Subcutaneous abdominal adipose tissue (tissue), 5 donors: ENCODE measurements around the gene RPRD1B.

Experiments
- H3K27ac ChIP-seq: one replicate; pipeline ENCODE4 v1.7.0; 2013; ENCODE audit warnings: low read depth, mild to moderate bottlenecking, inconsistent platforms, low read length, moderate library complexity
- H3K27me3 ChIP-seq, 5 donors: one replicate each; pipeline ENCODE4 v1.7.0; 2013; ENCODE audit warnings: low read length in 5 of 5, inconsistent platforms in 1 of 5; ENCODE audit not compliant: control insufficient read depth in 5 of 5, insufficient read depth in 4 of 5
- H3K36me3 ChIP-seq, 5 donors: one replicate each; pipeline ENCODE4 v1.7.0; 2013; ENCODE audit warnings: low read length in 5 of 5; ENCODE audit not compliant: control insufficient read depth in 5 of 5, insufficient read depth in 5 of 5
- H3K4me1 ChIP-seq, 5 donors: one replicate each; pipeline ENCODE4 v1.7.0; 2013; ENCODE audit warnings: low read length in 5 of 5, mild to moderate bottlenecking in 3 of 5, moderate library complexity in 1 of 5; ENCODE audit not compliant: control insufficient read depth in 5 of 5, insufficient read depth in 5 of 5
- H3K4me3 ChIP-seq, 5 donors: one replicate each; pipeline ENCODE4 v1.7.0; 2013; ENCODE audit warnings: low read length in 5 of 5, low read depth in 1 of 5
- H3K9ac ChIP-seq, 5 donors: one replicate each; pipeline ENCODE4 v1.7.0; 2013; ENCODE audit warnings: low read length in 5 of 5, mild to moderate bottlenecking in 4 of 5, moderate library complexity in 3 of 5
- H3K9me3 ChIP-seq, 5 donors: one replicate each; pipeline ENCODE4 v1.7.0; 2013; ENCODE audit warnings: low read length in 5 of 5; ENCODE audit not compliant: control insufficient read depth in 5 of 5
- donor health status: healthy.
- donor health status: healthy.
- donor health status: healthy.
- donor health status: healthy.
- donor health status: healthy.

Gene RPRD1B

DNA sequence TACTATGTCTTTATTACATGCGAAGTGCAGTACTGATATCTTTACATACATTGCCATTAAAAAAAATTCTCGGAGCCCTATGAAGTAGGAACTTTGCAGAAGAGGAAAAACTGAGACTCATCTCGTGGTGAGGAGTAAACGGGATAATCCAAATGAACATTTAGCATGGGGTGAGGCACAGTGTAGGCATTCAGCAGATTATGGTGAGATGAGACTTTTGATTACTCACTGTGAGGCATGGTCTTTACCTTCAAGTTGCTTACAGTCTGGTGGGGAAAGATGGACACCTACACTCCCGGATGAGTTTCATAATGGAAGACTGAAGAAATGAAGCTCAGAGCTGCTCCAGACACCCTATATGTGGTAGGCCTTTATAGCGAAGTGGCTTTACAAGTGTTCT, 1.4 kb downstream of the RPRD1B start:
- H3K4me1 ChIP-seq = peaks cover 8 to 50% (median 47%) of the 10 kb centered on the region in 5 donors
- H3K4me3 ChIP-seq = peak overlapping the region; percentile 95 to 100 (median 99)
- peaks cover 0 to 15% (median 7%) of the 10 kb centered on the region in 5 donors for H3K36me3 ChIP-seq
- peak overlapping the region; percentile 96 to 100 (median 99) for H3K9ac ChIP-seq
- H3K27me3 ChIP-seq = no peaks in the 10 kb centered on the region
- H3K9me3 ChIP-seq = no peaks in the 10 kb centered on the region
- H3K27ac ChIP-seq = peak overlapping the region; percentile 96

DNA sequence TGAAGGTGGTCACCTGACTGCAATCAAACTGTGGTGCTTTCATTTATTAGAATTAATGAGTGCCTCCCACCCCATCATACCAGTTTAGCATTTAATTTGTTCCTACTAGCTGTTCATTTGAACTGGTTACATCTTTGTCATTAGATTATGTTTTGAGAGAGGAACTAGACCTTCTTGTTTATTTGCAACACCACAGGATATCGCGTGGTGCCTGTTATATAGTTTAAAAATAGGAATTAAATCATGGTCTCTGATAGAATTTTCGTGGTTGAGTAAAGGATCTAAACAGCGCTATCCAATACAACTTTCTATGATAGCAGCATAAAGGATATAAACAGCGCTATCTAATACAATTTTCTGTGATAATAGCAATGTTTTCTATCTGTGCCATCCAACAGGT, 2.8 kb downstream of the RPRD1B start:
- Histone ChIP-seq H3K27ac (no peak overlapping the region), H3K36me3 (peaks cover 6 to 23% (median 17%) of the 10 kb centered on the region in 5 donors), H3K4me1 (peaks cover 8 to 50% (median 47%) of the 10 kb centered on the region in 5 donors), H3K9me3 (no peaks in the 10 kb centered on the region), H3K4me3 (no peak overlapping the region), H3K27me3 (no peaks in the 10 kb centered on the region), H3K9ac (no peak overlapping the region)

DNA sequence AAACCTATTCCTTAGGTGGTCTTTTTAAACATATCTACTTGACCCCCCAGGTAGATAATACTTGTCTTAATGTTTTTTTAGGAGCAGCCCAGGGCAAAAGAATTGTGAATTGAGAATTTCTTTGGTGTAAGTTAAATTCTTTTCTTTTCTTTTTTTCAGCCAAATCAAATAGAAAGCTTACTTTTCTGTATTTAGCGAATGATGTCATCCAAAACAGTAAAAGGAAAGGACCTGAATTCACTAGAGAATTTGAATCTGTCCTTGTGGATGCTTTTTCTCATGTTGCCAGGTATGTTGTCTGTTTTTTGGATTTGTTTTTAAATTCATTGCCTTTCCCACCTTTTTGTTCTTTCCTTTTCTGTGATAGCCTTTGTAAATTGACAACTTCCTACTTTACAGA, 6.7 kb downstream of the RPRD1B start:
- Histone ChIP-seq H3K36me3 (peaks cover 17 to 51% (median 47%) of the 10 kb centered on the region in 5 donors), H3K4me3 (no peak overlapping the region), H3K4me1 (peaks cover 0 to 22% (median 18%) of the 10 kb centered on the region in 5 donors), H3K9me3 (no peaks in the 10 kb centered on the region), H3K27me3 (no peaks in the 10 kb centered on the region), H3K9ac (no peak overlapping the region), H3K27ac (no peak overlapping the region)

DNA sequence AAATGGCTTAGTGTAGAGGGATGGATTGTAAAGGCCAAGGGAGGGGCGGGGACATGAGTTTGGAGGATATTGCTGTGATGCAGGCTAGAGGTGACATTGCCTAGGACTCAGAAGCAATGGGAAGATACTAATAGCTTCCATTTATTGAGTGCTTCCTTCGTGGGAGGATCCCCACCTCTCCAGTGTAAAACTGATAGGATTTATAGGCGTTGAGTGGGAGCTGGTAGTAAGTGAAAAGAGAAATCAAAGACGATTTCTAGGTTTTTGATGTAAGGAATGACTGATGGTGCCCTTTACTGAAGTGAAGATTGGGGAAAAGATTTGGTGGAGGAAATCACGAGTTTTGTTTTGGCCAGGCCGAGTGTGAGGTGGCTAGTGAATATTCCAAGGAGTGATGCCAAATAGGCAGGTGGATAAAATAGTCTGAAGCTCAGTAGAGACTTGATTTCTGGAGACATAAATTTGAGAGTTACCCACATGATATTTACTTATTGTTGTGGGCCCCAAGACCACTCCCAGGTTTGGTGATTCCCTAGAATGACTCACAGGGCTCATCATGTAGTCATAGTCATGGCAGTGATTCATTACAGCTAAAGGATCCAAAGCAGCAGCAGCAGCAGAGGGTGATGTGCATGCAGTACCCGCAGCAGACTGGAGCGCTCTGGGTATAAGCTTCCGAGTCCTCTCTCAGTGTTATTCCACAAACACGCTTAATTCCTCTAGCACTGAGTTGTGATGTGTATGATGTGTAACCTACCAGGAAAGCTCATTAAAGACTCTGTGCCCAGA, 10.2 kb downstream of the RPRD1B start:
- Histone ChIP-seq H3K9ac (no peak overlapping the region), H3K27ac (no peak overlapping the region), H3K27me3 (no peaks in the 10 kb centered on the region), H3K36me3 (peaks cover 18 to 58% (median 41%) of the 10 kb centered on the region in 5 donors), H3K9me3 (no peaks in the 10 kb centered on the region), H3K4me3 (no peak overlapping the region), H3K4me1 (peaks cover 0 to 12% (median 3%) of the 10 kb centered on the region in 5 donors)

DNA sequence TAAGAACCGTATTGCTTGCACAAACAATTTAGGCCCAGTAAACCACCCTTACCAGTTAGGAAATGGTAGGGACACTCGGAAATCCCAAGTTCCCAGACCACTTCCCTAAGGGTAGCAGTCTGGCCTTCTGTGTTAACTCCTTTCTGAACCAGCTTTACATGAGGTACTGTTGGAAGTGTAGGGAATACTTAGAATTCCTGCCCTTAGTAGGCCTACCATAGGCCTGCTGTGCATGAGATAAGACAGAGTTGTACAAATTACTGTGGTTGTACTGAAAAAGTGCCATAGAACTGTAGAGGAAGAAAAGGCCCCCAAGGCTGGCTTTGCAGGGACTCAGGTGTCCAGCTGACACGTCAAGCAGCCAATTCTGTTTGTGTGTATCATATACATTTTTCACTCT, 11.1 kb downstream of the RPRD1B start:
- no peak overlapping the region for H3K9ac ChIP-seq
- H3K27ac ChIP-seq = no peak overlapping the region
- no peak overlapping the region for H3K4me3 ChIP-seq
- peaks cover 0 to 13% (median 4%) of the 10 kb centered on the region in 5 donors for H3K4me1 ChIP-seq
- peaks cover 20 to 60% (median 42%) of the 10 kb centered on the region in 5 donors for H3K36me3 ChIP-seq
- H3K27me3 ChIP-seq = no peaks in the 10 kb centered on the region
- no peaks in the 10 kb centered on the region for H3K9me3 ChIP-seq

DNA sequence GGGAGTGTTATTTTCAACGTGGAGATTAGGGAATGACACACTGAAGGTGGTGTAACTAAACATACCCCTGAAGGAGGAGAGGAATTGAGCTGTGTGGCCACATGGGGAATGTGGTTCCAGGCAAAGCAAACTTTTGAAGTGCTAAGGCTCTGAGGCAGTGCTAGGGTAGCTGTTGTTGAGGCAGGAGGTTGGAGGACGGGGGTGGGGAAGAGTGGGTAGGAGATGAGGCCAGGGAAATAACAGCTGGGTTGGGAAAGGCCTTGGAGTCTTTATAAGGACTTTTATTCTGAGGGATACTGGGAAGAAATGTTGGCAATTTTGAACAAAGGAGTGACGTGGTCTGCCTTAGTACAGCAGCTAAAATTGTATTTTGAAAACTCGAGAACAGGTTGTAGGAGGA, 13.0 kb downstream of the RPRD1B start:
- Histone ChIP-seq H3K9me3 (no peaks in the 10 kb centered on the region), H3K27ac (no peak overlapping the region), H3K36me3 (peaks cover 29 to 57% (median 44%) of the 10 kb centered on the region in 5 donors), H3K27me3 (no peaks in the 10 kb centered on the region), H3K9ac (no peak overlapping the region), H3K4me3 (no peak overlapping the region), H3K4me1 (peaks cover 0 to 16% (median 10%) of the 10 kb centered on the region in 5 donors)

DNA sequence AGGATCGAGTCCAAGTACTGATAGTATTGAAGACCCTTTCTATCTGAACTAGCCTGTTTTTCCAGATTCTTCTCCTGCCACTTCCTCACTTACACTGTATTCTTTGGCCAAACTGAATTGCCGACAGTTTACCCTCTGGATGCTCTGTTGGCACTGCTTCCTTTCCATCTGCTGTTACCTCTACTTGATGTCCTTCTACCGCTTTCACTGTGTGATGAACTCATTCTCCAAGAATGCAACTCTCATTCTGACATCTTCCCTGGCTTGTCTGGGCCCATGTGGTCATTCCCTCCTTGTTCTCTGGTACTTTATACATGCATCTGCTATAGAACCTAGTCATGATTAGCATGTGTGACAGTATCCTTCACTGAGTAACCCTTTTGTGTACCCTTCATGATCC, 16.3 kb downstream of the RPRD1B start:
- Histone ChIP-seq H3K27me3 (no peaks in the 10 kb centered on the region), H3K4me1 (peaks cover 0 to 21% (median 16%) of the 10 kb centered on the region in 5 donors), H3K27ac (no peak overlapping the region), H3K9me3 (no peaks in the 10 kb centered on the region), H3K36me3 (peaks cover 15 to 44% (median 27%) of the 10 kb centered on the region in 5 donors), H3K9ac (no peak overlapping the region), H3K4me3 (no peak overlapping the region)

DNA sequence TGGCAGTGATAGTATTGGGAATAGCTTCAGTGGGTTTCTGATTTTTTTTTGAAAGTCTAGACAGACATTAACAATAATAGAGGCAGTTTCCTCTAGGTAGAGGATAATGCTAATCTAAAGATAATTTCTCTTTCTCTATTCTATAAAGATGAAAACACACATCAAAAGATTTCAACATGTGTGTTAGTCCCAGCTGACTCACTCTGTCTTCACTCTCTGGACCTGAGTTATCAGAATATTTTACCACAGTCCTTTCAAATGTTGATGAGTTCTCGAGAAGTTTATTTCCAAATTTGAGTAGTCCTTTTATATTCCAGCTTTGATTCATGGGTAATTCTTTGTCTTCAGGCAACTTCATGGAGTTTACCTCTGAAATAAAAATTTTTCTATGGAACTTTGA, 17.1 kb downstream of the RPRD1B start:
- Histone ChIP-seq H3K27me3 (no peaks in the 10 kb centered on the region), H3K9me3 (no peaks in the 10 kb centered on the region), H3K4me1 (peaks cover 0 to 21% (median 16%) of the 10 kb centered on the region in 5 donors), H3K9ac (no peak overlapping the region), H3K36me3 (peaks cover 15 to 47% (median 27%) of the 10 kb centered on the region in 5 donors), H3K4me3 (no peak overlapping the region), H3K27ac (no peak overlapping the region)

DNA sequence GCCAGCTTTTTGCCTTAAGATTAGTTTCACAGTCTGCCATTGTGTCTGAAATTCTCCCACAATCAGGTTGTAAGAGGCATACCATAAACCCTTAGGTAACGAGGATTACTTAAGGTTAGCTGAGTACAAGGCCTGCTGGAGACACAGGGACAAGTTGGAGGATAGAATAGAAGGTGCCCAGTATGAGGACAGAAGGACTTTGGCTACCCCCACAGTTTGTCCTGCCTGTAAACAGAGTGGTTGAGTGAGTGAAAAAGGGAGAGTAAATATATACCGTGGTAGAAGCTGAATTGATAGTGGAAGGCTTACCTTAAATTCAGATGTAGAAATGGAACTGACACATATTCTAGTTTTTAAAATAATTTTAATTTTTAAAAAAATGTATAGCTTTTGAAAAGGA, 19.3 kb downstream of the RPRD1B start:
- H3K9me3 ChIP-seq = no peaks in the 10 kb centered on the region
- no peaks in the 10 kb centered on the region for H3K27me3 ChIP-seq
- H3K27ac ChIP-seq = no peak overlapping the region
- no peak overlapping the region for H3K4me3 ChIP-seq
- no peak overlapping the region for H3K9ac ChIP-seq
- peaks cover 0 to 21% (median 13%) of the 10 kb centered on the region in 5 donors for H3K4me1 ChIP-seq
- peaks cover 16 to 50% (median 33%) of the 10 kb centered on the region in 5 donors for H3K36me3 ChIP-seq

DNA sequence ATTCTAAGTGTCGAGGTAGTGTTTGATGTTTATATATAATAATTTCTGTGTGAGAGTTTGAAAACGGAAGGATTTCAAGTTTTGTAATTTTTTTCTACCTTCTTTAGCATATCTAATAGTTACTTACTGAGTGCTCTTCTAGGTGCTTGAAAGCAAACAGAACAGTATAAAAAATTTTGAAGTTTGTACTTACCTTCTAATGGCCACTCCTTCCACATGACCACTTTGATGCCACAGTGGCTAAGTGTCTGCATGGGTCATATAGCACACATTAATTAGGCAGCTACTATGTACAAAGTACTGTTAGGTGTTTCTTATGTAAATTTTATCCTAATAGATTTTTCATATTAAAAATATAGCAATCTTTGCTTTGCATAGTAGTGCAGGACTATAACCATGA, 21.1 kb downstream of the RPRD1B start:
- Histone ChIP-seq H3K4me1 (peaks cover 0 to 12% (median 5%) of the 10 kb centered on the region in 5 donors), H3K27me3 (no peaks in the 10 kb centered on the region), H3K9ac (no peak overlapping the region), H3K36me3 (peaks cover 27 to 61% (median 44%) of the 10 kb centered on the region in 5 donors), H3K27ac (no peak overlapping the region), H3K4me3 (no peak overlapping the region), H3K9me3 (no peaks in the 10 kb centered on the region)
